ENCODE measurements around the gene CPT1C. TPM values are rescaled to one million over a fixed set of nuclear protein-coding genes. Genes with fewer than 3 reads are reported as not detected.

The CPT1C gene
- total RNA-seq, 2 donors from 2014 or later: 1.2 to 2.8 TPM

GRCh38 chr19:49664171-49665035 lies 26.5 kb upstream of the CPT1C start:
- Histone ChIP-seq H3K36me3 (peaks cover 33% of the 10 kb centered on the region), H3K4me3 (peak overlapping the region; percentile 58 to 82), H3K4me1 (peaks cover 0 to 30% of the 10 kb centered on the region in 2 donors), H3K27ac (peak overlapping the region; percentile 83 to 84), H3K27me3 (no peaks in the 10 kb centered on the region), H3K9me3 (no peaks in the 10 kb centered on the region)
- TF ChIP-seq, protein P1, sequence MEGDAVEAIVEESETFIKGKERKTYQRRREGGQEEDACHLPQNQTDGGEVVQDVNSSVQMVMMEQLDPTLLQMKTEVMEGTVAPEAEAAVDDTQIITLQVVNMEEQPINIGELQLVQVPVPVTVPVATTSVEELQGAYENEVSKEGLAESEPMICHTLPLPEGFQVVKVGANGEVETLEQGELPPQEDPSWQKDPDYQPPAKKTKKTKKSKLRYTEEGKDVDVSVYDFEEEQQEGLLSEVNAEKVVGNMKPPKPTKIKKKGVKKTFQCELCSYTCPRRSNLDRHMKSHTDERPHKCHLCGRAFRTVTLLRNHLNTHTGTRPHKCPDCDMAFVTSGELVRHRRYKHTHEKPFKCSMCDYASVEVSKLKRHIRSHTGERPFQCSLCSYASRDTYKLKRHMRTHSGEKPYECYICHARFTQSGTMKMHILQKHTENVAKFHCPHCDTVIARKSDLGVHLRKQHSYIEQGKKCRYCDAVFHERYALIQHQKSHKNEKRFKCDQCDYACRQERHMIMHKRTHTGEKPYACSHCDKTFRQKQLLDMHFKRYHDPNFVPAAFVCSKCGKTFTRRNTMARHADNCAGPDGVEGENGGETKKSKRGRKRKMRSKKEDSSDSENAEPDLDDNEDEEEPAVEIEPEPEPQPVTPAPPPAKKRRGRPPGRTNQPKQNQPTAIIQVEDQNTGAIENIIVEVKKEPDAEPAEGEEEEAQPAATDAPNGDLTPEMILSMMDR (IDR thresholded peaks at IDR 0.05): peak in 1 of 2 donors; percentile 41
- peak; percentile 90 for DNase-seq (ENCODE audit: low spot score)

DNA sequence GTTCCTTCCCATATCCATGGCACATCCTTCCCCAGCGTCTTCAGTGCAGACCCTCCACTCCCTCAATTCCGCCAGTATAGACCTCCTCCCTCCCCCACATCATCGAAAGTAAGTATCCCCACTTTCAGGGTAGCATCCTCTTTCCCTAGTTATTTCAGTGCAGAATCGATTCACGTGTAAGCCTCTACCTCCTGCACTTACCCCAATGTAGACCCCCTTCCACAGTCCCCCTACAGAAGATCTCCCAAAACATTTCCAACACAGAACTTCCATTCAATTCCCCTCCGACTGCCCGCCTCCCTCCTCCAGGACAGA lies 25.9 kb upstream of the CPT1C start:
- peak overlapping the region; percentile 58 to 82 for H3K4me3 ChIP-seq
- H3K27me3 ChIP-seq: no peaks in the 10 kb centered on the region
- TF ChIP-seq, protein P1 (IDR thresholded peaks at IDR 0.05): no peak
- DNase-seq (ENCODE audit: low spot score): no peak
- peaks cover 0 to 30% of the 10 kb centered on the region in 2 donors for H3K4me1 ChIP-seq
- peak overlapping the region; percentile 83 to 84 for H3K27ac ChIP-seq
- no peaks in the 10 kb centered on the region for H3K9me3 ChIP-seq
- H3K36me3 ChIP-seq: peaks cover 27% of the 10 kb centered on the region

- DNase-seq (ENCODE audit: low spot score): peak; percentile 98
- peaks cover 0 to 30% of the 10 kb centered on the region in 2 donors for H3K4me1 ChIP-seq
- no peaks in the 10 kb centered on the region for H3K9me3 ChIP-seq
- peaks cover 26% of the 10 kb centered on the region for H3K36me3 ChIP-seq
- no peaks in the 10 kb centered on the region for H3K27me3 ChIP-seq
- TF ChIP-seq, protein P1 (IDR thresholded peaks at IDR 0.05): peak in 1 of 2 donors; percentile 17
- H3K27ac ChIP-seq: peak within 1 kb of the TSS; percentile 83 to 84
- peak within 1 kb of the TSS; percentile 58 to 82 for H3K4me3 ChIP-seq
Observed at GRCh38 chr19:49665351-49666119, 25.4 kb upstream of the CPT1C start, which contains the start of the genes BCL2L12 and IRF3. BCL2L12 (plus strand) TSS chr19:49665933; CDS start chr19:49666693, 760 bp downstream. IRF3 (minus strand) TSS chr19:49665857; CDS start chr19:49664838, 1,019 bp downstream.

DNA sequence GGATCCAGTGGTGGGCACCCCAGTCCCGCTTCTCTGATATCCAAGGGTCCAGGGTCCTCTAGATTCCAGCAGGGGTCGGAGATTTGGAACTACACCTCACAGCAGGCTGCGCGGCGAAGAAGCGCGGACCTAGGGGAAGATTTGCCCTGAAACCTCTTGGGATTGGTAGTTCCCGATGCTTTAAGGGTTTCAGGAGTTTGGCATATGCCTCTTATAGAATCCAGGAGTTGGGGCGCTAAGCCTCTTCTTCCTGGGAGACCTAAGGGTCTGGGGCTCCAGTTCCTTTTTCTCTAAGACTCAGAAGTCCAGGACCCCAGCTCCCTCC lies 24.8 kb upstream of the CPT1C start:
- Histone ChIP-seq H3K4me3 (peak overlapping the region; percentile 58 to 82), H3K9me3 (no peaks in the 10 kb centered on the region), H3K36me3 (peaks cover 22% of the 10 kb centered on the region), H3K27me3 (no peaks in the 10 kb centered on the region), H3K27ac (peak overlapping the region; percentile 83 to 84), H3K4me1 (peaks cover 0 to 30% of the 10 kb centered on the region in 2 donors)
- DNase-seq (ENCODE audit: low spot score): no peak
- TF ChIP-seq, protein P1 (IDR thresholded peaks at IDR 0.05): no peak

GRCh38 chr19:49667473-49667872 lies 23.4 kb upstream of the CPT1C start:
- H3K27ac ChIP-seq: no peak overlapping the region
- no peaks in the 10 kb centered on the region for H3K27me3 ChIP-seq
- no peak for DNase-seq (ENCODE audit: low spot score)
- no peak overlapping the region for H3K4me3 ChIP-seq
- H3K36me3 ChIP-seq: peaks cover 9% of the 10 kb centered on the region
- peaks cover 0 to 36% of the 10 kb centered on the region in 2 donors for H3K4me1 ChIP-seq
- no peaks in the 10 kb centered on the region for H3K9me3 ChIP-seq
- TF ChIP-seq, protein P1 (IDR thresholded peaks at IDR 0.05): no peak

Measured in right atrium auricular region (tissue), 2 donors.